ENCODE results near the gene SYNE1. TPM values are rescaled to one million over a fixed set of nuclear protein-coding genes. Genes with fewer than 3 reads are reported as not detected.

SYNE1 gene
- total RNA-seq, 1 donor from 2014 or later, result 137 TPM

GRCh38 chr6:152259234-152259633 is 377.9 kb downstream of the SYNE1 start:
- DNase-seq (ENCODE audit: low spot score in 2 of 2) (no peak), FAIRE-seq (no peak)

DNA sequence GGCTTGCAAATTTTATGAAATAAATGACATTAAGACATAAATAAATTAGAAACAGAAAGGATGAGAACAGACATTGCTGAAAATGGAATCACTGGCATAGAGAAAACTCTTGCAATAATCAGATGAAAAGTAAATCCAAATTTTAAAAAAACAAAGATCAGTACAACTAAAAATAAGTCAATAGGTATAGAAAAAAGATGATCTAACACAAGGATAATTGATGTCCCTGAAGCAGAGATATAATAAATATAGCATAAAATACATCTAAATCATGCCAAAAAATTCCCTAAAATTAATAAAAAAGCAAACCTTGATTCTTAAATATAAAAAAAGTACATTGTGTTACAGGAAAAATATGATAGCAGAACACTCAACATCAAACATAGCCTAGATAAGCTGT is 379.6 kb downstream of the SYNE1 start:
- FAIRE-seq, result no peak
- DNase-seq (ENCODE audit: low spot score in 2 of 2), result no peak

DNA sequence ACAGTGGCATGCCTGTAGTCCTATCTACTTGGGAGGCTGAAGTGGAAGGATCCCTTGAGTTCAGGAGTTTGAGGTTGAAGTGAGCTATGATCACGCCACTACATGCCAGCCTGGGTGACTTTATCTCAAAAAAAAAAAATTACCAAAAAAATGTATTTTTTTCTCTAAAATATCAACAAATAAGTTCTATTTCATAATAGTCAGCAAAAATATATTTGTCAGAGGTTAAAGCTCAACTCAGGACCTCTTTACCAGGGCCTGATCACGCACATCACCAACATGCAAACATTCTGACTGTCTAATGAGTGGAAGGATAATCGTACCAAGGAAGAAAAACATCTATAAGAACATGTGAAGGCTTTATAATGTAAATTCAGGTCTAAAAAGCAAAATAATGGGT is 387.0 kb downstream of the SYNE1 start:
- no peak for FAIRE-seq
- DNase-seq (ENCODE audit: low spot score in 2 of 2), result no peak

- no peak for DNase-seq (ENCODE audit: low spot score in 2 of 2)
- FAIRE-seq, result no peak
These were observed 388.2 kb downstream of the SYNE1 start for GRCh38 chr6:152248980-152249379.

DNA sequence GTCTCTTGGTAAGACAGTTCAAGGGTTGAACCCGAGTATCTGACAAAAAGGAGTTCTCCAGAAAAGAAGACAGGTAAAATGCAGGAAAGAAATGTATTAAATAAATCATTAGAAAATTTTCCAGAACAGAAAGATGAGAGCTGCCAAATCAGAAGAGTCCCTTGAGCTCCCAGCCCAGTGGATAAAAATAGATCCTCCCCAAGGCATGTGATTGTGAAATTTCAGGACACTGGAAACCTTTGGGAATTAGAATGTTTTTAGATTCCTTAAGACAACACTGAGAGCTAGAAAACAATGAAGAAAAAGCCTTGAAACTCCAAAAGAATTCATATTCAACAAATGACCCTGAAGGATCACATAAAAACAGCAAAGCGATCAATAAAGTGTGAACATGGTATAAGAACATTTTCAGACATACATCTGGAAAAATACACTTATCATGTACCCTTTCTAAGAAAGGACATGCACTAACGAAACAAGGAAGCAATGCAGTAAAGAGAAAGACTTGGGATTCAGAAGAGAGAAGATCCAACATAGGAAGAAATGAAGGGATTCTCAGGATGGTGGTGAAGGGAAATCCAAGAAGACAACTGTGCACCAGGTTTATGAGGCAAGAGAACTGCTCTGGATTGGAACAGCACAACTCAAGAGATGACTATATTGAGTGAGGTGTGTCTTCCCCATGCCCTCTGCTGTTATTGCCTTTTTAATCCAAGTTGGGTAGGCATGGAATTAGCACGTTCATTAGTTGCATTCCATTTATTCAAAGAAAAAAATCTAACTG is 390.4 kb downstream of the SYNE1 start:
- FAIRE-seq (no peak), DNase-seq (ENCODE audit: low spot score in 2 of 2) (no peak)

DNA sequence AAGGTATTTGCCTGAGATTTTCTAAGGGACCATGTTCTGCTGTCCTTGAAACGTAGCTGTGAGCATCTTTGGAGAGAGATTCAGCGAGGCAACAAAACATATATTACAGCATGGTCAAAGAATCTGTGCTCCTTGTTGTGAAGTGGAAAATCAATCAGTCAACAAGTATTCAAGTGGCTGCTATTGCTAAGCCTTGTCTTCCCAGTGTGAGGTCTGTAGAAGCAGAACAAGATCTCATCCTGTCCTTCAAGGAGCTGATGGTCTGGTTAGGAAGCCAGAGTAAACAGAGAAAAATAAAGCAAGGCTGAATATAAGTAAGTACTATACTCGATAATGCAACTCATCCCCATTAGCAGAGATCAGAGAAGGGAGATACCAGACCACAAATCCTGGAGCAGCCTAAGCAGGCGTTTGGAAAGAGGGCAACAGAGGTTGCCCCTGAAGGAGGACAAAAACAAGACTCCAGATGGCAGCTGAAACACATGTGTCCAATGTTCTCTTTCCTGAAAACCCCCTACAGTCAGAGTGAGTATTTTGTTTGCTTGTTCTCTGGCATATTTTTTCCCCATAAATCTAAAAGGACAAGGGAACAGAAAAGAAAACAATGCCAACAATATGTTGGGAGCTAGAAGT is 392.0 kb downstream of the SYNE1 start:
- FAIRE-seq, result no peak
- no peak for DNase-seq (ENCODE audit: low spot score in 2 of 2)

DNA sequence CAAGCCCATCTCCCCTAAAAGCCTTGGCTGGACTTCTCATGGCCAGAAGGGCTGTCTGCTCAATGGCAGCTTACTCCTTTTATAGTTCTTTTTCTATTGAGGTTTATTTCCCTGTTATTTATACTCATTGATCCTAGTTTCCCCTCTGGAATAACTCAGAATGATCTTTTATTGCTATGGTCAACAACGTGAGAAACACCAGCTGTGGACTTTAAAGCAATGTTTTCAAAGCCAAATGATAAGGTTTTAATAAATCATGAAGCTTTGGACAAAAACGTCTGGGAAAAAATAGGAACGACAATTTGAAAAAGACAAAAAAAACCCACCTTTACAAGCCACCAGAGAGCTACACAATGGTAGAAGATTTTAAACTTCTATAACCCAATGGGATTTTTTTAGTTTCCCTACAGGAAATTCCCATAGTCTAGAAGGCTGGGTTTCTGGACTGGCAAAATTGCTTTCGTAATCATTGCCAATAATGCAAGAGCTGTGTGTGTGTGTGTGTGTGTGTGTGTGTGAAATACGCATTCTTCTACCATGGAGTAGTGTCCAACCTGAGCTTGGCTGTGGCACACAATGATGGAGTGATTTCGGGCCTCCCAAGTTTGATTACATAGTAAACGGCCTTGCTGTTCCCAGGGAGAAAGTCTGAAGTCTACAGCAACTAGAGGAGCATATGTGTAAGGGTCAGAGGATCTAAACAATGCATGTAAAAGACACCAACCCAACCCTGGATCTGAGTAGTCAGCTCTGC is 396.0 kb downstream of the SYNE1 start:
- FAIRE-seq, result no peak

DNA sequence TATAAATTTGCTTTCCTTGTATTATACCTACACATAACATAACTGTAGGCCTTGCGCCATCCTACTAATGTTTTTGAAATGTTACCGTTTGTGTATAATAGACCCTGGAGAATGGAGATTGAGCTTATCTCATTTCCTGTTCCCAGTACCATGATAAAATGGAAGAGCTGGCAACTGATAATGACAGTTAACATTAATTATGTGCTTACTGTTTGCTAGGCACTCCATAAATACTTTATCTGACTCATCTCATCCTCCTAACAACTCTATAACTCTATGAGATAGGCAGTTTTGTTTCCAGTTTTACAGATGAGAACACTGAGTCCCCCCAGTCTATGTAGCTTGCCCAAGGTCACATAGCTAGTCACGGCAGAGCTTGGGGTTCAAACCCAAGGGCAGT is 396.7 kb downstream of the SYNE1 start:
- DNase-seq (ENCODE audit: low spot score in 2 of 2) (no peak), FAIRE-seq (no peak)

More for the DNA sequence above, 396.0 kb downstream of the SYNE1 start:
- no peak for DNase-seq (ENCODE audit: low spot score in 2 of 2)

DNA sequence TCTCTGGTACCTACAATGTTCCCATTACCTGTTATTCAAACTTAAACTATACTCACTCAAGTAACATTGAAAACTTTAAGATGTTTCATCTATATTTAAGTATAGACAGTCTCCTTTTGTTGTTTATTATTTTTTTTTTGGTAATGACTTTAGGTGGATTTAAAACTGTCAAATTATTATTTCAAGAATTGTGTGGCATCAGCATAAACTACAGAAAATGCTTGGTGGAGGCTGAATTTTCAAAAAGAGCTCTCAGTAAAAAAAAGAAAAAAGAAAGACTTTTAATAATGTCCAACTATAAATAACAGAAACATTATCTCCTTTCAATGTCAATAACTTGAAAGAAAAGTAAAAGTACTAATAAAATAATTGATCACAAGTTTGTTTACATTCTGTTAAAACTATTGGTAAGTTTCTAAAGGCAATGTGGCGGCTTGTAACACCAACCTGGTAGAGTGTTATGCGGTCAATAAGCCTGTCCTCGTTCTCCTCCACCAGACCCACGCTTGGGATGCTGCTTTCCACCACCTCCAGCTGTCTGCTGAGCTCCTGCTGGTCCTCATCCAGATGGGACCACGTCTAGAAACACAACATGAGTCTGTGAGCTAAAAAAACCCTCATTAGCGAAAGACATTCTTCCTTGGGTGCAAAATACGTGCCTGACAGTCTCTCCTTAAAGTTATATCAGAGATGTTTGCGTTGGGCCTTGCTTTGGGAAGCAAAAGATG is 400.6 kb downstream of the SYNE1 start:
- no peak for DNase-seq (ENCODE audit: low spot score in 2 of 2)

DNA sequence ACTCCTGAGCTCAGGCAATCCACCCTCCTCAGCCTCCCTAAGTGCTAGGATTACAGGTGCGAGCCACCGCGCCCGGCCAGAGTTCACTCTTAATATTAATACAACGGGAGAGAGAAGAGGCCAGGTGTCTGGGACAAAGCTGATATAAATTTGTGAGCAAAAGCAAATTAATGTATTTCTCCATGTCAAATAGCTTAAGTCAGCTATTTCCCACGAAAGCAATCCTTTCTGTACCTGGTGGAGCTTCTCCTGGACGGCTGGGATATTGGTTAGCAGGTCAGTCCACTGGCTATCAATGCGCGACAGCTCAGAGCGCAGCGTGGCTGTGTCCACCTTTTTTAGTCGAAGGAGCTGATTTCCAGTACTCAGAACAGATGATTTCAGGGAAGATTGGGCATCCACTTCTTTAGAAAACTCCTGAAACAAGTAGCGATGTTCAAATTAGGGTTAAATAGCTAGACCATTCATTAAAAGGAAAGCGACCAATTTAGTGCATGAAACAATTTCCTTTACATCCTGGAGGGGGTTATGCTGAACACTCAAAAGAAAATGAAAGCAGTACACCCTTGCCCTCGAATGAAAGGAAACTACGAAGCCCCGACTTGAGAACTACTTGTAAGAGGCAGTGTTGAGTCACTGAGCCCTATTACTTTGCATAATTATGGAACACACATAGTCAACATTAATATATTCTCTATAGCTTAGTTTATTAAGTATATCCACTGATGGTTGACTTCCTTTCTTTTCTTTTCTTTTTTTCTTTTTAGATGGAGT is 403.4 kb downstream of the SYNE1 start:
- FAIRE-seq (no peak), DNase-seq (ENCODE audit: low spot score in 2 of 2) (no peak)

More for the DNA sequence above, 400.6 kb downstream of the SYNE1 start:
- no peak for FAIRE-seq

DNA sequence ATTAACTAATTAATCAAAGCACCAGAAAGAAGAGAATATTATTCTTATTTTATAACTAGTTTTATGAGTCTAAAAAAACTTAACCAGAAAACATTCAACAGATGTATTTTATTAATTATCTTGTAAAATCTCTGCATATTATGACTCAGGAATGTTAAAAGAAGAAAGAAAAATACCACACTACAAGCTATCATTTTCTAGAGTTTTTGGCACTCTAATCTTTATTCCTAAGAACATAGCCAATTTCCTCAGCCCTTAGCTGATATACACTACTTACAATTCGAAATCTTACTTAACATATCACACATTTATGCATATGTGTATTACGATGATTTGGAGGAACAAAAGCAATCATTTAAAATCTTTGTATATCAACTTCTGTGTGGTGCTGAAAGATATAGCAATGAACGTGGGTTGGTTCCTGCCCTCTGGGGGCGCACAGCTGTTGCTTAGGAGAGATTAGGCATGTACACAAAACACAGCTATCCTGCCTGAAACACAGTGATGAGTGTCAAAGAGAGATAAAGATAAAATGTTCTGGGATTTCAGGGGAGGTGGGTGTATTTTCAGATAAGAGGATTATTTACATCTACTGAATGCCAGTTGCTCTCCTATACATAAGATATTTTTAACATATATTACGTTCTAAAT is 404.5 kb downstream of the SYNE1 start:
- FAIRE-seq (no peak), DNase-seq (ENCODE audit: low spot score in 2 of 2) (no peak)

DNA sequence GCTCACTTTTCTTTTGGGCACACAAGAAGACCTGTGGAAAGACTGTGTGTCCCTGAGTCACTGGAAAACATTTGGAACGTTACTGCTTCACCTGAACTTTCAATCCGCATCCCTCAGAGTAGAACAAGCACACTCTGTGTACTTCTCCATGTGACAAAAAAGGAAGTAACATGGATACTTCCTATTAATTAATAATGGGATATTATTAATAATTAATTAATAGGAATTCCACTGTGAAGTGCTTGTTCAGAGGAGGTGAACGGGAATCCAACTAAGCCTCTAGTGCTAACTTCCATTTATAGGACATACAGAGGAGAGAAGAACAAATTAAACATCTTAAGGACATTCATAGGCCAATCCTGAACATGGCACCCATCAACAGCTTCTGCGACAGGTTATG is 407.8 kb downstream of the SYNE1 start:
- no peak for FAIRE-seq
- no peak for DNase-seq (ENCODE audit: low spot score in 2 of 2)

- FAIRE-seq (no peak), DNase-seq (ENCODE audit: low spot score in 2 of 2) (no peak)
These were observed 411.0 kb downstream of the SYNE1 start for GRCh38 chr6:152226119-152226518.

DNA sequence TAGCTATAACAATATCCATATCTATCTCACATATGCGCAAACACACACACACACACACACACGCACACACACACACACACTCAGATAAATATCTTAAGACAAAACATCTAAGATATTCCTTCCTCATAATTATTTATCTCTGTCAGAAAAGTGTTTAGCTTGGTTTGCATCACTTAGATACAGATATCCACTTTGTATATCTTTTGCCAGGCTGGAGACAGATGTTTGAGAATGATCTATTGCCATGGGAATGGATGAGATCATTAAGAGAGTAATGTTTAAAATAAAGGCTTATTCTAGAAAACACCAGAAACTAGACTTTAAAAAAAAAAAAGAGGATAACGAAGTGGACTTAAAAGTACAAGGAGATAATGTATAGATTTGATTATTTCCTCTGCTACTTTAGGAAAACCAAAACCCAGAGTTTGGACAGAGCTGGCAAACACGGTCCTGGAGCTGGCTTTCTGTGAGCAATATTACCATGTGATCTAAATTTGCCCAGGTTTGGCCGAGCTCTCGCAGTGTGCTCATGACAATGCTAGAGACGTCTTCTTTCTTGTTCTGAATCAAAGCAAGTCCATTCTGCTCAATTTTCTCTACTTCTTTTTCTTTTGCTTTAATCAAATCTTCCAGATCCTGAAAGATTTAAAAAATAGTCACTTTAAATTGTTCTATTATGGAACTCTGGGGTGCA is 411.8 kb downstream of the SYNE1 start:
- no peak for DNase-seq (ENCODE audit: low spot score in 2 of 2)
- FAIRE-seq, result no peak

DNA sequence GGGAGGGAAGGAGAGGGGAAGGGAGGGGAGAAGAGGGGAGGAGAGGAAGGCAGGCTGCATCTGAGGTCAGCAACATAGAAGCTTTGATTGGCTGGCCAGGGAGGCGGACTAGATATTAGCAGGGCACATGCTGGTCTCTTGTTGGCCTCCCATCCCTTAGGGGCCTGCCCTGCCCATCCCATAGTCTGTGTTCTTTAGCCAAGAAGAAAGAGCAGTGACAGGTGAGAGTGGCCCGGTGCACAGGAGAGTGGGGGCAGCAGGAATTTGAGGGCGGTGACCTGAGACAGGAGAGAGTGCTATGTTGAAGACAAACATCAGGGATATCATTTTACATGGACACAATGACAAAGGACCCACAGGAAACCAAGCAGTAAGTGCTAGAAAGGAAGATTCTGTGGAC is 413.5 kb downstream of the SYNE1 start:
- DNase-seq (ENCODE audit: low spot score in 2 of 2), result no peak
- FAIRE-seq, result no peak

- DNase-seq (ENCODE audit: low spot score in 2 of 2) (no peak), FAIRE-seq (no peak)
These were observed 415.1 kb downstream of the SYNE1 start for GRCh38 chr6:152221806-152222628.

DNA sequence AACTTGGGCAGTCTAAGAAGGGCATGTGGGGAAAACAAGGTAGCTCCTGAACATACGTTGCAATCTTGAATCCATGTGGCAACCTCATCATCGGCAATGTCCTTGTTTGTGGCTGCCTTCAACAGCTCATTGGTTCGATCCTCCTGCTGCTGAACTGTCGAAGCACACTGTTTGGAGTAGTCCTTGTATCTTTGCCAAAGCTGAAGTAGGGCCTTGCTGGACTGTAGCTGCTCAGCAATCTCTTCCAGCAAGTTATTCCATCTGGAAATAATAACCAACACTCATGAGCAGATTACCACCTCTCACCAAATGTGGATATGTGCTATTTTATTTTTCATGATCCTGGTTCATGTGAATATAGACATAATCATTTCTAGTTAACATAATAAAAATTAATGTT is 416.4 kb downstream of the SYNE1 start:
- DNase-seq (ENCODE audit: low spot score in 2 of 2) (no peak), FAIRE-seq (no peak)

DNA sequence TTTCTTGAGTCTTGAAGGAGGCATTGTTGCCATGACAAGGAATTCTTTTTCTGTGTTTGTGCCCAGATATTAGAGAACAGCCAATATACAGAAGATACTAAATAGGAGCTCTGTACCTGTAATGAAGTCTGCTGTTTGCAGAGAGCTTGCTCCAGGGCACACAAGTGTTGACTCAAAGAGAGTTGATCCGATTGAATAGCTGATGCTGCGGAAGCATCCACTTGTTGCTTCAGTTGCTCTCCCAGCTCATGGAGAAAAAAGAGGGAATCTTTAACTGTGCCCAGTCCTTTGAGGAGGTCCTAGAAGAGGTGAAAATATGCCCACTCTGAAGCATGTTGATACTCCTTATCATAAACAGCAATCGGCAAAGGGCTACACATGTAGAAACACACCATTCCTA is 418.3 kb downstream of the SYNE1 start:
- FAIRE-seq, result no peak
- no peak for DNase-seq (ENCODE audit: low spot score in 2 of 2)

All from frontal cortex (tissue), 4 donors.